ENCODE measurements around the gene FGF2. TPM values are rescaled to one million over a fixed set of nuclear protein-coding genes. Genes with fewer than 3 reads are reported as not detected.
A peak's percentile ranks its signal among the peaks of the same experiment; 100 is the strongest.

Gene FGF2
- total RNA-seq, 1 experiment from 2014 or later, result 4.1 TPM

DNA sequence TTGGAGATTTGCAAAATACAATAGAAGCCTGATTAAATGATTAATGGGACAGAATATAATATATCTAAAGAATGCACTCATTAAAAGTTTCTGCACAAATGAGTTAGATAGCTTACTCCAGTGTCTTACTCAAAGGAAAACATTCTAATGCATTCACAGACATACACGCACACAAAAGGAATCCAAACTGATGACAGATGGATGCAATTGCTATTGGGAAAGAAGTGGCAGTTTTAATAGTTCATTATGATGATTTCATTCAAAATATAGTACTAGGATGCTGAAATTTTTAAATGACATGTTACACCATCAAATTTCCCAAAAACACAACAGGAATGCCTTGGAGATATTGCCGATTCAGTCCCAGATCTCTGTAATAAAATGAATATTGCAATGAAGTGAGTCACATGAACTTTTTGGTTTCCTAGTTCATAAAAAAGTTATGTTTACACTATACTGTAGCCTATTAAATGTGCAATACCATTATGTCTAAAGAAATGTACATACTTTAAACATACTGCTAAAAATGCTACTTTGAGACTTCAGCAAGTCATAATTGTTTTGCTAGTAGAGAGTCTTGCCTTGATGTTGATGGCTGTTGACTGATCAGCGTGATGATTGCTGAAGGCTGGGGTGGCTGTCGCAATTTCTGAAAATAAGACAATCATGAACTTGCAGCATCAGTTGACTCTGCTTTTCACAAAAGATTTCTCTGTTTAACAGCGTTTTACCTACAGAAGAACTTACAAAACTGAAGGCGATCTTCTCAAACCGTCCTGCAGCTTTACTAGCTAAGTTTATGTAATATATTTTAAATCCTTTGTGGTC, 48.6 kb upstream of the FGF2 start:
- H3K9me3 ChIP-seq (ENCODE audit: low read length), result no peaks in the 10 kb centered on the region
- no peaks in the 10 kb centered on the region for H3K79me2 ChIP-seq (ENCODE audit: low read length)
- H2AFZ ChIP-seq (ENCODE audit: low read length), result no peak overlapping the region
- TF ChIP-seq EZH2 (IDR thresholded peaks at IDR 0.05; ENCODE audit: low read length, unreplicated experiment) (no peak), EZH2phosphoT487 (IDR thresholded peaks at IDR 0.05; ENCODE audit: borderline replicate concordance, low read length) (no peak)
- TF ChIP-seq, protein P1, sequence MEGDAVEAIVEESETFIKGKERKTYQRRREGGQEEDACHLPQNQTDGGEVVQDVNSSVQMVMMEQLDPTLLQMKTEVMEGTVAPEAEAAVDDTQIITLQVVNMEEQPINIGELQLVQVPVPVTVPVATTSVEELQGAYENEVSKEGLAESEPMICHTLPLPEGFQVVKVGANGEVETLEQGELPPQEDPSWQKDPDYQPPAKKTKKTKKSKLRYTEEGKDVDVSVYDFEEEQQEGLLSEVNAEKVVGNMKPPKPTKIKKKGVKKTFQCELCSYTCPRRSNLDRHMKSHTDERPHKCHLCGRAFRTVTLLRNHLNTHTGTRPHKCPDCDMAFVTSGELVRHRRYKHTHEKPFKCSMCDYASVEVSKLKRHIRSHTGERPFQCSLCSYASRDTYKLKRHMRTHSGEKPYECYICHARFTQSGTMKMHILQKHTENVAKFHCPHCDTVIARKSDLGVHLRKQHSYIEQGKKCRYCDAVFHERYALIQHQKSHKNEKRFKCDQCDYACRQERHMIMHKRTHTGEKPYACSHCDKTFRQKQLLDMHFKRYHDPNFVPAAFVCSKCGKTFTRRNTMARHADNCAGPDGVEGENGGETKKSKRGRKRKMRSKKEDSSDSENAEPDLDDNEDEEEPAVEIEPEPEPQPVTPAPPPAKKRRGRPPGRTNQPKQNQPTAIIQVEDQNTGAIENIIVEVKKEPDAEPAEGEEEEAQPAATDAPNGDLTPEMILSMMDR (conservative IDR thresholded peaks at IDR 0.05; ENCODE audit: low read depth, low read length), result no peak
- ATAC-seq (peak; percentile 76), DNase-seq (peak; percentile 41)
- ChIA-PET CTCF (no interaction called here), POLR2A (ENCODE audit: unreplicated experiment) (no interaction called here)
- no peaks in the 10 kb centered on the region for H3K9me2 ChIP-seq (replicated peaks; ENCODE audit: low read length)
- H3K27me3 ChIP-seq (ENCODE audit: low read length), result no peaks in the 10 kb centered on the region
- no peaks in the 10 kb centered on the region for H4K20me1 ChIP-seq (ENCODE audit: low read length)
- BruUV-seq (replicated peaks), result no TSS peak
- H3K27ac ChIP-seq (ENCODE audit: low read length), result no peak overlapping the region
- H3F3A ChIP-seq (ENCODE audit: low read length, unreplicated experiment), result no peaks in the 10 kb centered on the region
- H3K4me3 ChIP-seq (ENCODE audit: low read length), result no peak overlapping the region
- no peak overlapping the region for H3K9ac ChIP-seq (ENCODE audit: low read length)
- peaks cover 15% of the 10 kb centered on the region for H3K4me1 ChIP-seq (ENCODE audit: insufficient read depth, low read length)
- H3K4me2 ChIP-seq (ENCODE audit: low read length), result peak overlapping the region; percentile 49
- intact Hi-C loops (cut with micrococcal nuclease), result no loop called here
- H3K36me3 ChIP-seq (ENCODE audit: low read depth, low read length), result no peaks in the 10 kb centered on the region

DNA sequence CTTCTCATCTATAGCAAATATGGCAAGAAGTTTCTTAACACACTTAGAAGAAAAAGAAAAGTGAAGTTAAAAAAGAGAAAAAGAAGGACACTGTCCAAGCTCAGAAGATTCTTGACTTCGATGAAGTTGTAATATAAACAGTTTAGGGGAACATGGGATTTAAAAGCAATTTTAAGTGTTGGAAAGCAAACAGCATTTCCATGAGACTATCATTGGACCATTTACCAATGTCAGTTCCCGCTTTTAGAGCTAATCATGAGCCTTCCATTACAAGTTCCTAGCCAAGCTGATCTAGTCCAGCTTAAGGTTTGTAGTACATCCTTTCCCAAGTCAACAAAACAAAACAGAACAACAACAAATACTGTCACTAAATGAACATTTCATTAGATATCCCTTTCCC, 45.1 kb upstream of the FGF2 start:
- Histone ChIP-seq H3K9me2 (replicated peaks; ENCODE audit: low read length) (no peaks in the 10 kb centered on the region), H3K27me3 (ENCODE audit: low read length) (no peaks in the 10 kb centered on the region), H3F3A (ENCODE audit: low read length, unreplicated experiment) (no peaks in the 10 kb centered on the region), H3K36me3 (ENCODE audit: low read depth, low read length) (no peaks in the 10 kb centered on the region), H4K20me1 (ENCODE audit: low read length) (no peaks in the 10 kb centered on the region), H3K9ac (ENCODE audit: low read length) (no peak overlapping the region), H3K4me2 (ENCODE audit: low read length) (no peak overlapping the region), H2AFZ (ENCODE audit: low read length) (no peak overlapping the region), H3K4me1 (ENCODE audit: insufficient read depth, low read length) (peaks cover 41% of the 10 kb centered on the region), H3K27ac (ENCODE audit: low read length) (no peak overlapping the region), H3K4me3 (ENCODE audit: low read length) (no peak overlapping the region), H3K79me2 (ENCODE audit: low read length) (no peaks in the 10 kb centered on the region), H3K9me3 (ENCODE audit: low read length) (no peaks in the 10 kb centered on the region)
- ChIA-PET POLR2A (ENCODE audit: unreplicated experiment) (interaction anchor here (0.6 kb wide), 1 partner anchor 49 kb away, joined by 4 read pairs; the partner anchor contains the start of gene BBS12), CTCF (no interaction called here)
- no peak for ATAC-seq
- intact Hi-C loops (cut with micrococcal nuclease), result loop anchor here (5.0 to 10.0 kb wide), 2 partner anchors 53 to 116 kb away; no protein-coding TSS in a partner anchor
- no peak for DNase-seq
- BruUV-seq (replicated peaks), result no TSS peak
- TF ChIP-seq EZH2 (IDR thresholded peaks at IDR 0.05; ENCODE audit: low read length, unreplicated experiment) (no peak), EZH2phosphoT487 (IDR thresholded peaks at IDR 0.05; ENCODE audit: borderline replicate concordance, low read length) (no peak)
- TF ChIP-seq, protein P1 (conservative IDR thresholded peaks at IDR 0.05; ENCODE audit: low read depth, low read length), result no peak
